ENCODE results near the gene NR5A2.

DNA sequence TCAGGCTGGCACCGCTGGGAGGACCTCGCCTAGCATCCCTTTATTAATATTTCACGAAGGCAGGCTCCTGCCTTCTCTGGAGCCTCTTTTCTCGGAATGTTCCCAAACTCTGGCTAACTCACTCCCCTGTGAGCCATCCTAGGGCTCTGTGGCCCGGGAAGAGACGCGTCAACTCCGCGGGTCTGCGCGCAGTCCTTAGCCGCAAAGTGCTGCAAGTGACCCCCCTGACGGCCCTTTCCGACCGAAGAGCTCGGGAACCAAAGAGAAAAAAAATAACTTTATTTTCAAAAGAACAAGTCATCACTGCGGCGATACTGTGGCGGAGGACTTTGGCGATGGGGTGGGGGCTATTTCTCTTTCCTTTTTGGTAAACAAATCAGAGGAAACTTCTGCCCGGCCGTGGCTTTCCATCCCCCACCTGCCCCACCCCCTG is 14.6 kb downstream of the NR5A2 start:
- TF ChIP-seq, protein P1, sequence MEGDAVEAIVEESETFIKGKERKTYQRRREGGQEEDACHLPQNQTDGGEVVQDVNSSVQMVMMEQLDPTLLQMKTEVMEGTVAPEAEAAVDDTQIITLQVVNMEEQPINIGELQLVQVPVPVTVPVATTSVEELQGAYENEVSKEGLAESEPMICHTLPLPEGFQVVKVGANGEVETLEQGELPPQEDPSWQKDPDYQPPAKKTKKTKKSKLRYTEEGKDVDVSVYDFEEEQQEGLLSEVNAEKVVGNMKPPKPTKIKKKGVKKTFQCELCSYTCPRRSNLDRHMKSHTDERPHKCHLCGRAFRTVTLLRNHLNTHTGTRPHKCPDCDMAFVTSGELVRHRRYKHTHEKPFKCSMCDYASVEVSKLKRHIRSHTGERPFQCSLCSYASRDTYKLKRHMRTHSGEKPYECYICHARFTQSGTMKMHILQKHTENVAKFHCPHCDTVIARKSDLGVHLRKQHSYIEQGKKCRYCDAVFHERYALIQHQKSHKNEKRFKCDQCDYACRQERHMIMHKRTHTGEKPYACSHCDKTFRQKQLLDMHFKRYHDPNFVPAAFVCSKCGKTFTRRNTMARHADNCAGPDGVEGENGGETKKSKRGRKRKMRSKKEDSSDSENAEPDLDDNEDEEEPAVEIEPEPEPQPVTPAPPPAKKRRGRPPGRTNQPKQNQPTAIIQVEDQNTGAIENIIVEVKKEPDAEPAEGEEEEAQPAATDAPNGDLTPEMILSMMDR (IDR thresholded peaks at IDR 0.05) = no peak
- TF ChIP-seq POLR2A (IDR thresholded peaks at IDR 0.05) = no peak
